ENCODE measurements around the gene STK32C.

Gene STK32C

GRCh38 chr10:132200344-132201110 lies 107.2 kb downstream of the STK32C start:
- DNase-seq (ENCODE audit: low read depth in 2 of 3, low spot score in 2 of 3), result no peak

DNA sequence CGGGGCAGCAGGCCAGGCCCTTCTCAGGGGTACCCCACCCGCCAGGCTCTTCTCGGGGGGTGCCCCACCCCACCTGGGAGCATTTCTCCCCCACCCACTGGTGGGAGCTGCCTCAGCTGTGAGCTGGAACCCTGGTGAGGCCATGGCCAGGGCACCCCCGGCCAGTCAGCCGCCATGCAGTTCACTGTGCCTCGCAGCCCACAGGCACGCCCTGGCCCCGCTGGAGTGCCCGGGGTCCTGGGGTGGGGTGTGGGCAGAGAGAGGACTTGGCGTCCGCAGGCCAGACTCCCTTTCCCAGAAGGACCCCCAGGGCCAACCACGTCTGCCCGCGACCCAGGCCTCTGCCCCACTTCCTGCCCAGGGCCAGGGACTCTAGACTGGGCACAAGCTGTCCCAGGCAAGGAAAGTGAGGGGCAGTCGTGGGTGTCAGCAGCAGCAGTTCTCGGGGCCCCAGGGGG lies 107.9 kb downstream of the STK32C start:
- DNase-seq (ENCODE audit: low read depth in 2 of 3, low spot score in 2 of 3), result no peak

DNA sequence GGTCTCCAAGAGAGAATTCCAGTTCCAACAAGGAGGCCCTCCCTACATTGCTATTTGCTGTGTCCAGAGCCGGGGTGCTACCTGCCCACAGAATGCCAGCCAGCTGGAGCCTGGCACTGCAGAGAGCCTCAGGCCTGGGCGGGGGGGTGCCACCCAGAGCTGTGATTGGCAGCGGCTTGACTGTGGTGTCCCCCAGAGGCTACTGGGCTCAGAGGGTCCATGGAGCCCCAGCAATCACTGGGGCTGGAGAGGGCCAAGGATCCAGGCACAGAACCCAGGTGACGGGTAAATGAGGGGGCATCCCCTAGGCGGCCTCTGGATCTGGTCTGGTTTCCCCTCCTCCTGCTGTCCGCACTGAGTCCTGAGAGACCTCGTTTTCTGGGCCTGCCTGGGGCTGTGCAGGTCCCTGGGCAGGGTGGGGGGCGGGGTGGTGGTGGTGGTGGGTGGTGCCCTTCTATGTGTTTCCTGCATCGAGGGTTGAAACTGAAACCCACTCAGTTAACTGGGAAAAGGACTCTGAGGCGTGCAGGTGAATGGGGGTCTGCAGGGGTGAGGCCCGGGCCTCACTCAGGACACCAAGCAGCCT lies 108.4 kb downstream of the STK32C start:
- DNase-seq (ENCODE audit: low read depth in 2 of 3, low spot score in 2 of 3), result no peak

DNA sequence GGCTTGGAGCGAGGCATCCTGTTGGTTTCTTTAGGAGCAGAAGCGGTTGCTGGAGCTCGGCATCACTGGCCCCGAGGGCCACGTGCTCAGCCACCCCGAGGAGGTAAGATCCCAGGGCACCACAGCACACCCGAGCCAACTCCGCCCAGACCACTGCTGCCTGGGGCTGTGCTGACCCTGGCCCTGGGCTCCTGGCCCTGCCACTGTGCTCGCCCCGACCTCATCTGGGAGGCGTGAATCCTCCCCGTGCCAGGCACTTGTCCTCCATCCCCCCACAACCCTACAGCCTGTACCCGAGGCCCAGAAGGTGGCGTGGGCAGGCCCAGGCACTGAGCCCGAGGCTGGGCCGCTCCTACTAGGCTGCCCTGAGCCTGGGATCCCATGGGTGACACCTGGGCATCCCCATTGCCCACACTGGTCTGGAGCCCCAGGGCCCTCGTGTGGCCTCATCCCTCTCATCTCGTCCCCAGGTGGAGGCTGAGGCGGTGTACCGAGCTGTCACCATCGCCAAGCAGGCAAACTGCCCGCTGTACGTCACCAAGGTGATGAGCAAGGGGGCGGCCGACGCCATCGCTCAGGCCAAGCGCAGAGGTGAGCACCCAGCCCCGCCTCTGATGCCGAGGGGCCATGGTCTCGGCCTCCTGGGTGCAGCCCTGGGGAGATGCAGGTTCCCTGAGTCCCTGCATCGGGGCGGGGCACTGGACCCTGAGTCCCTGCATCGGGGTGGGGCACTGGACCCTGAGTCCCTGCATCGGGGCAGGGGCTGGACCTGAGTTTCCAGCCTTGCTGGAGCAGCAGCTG lies 109.2 kb downstream of the STK32C start:
- no peak for DNase-seq (ENCODE audit: low read depth in 2 of 3, low spot score in 2 of 3)

- DNase-seq (ENCODE audit: low read depth in 2 of 3, low spot score in 2 of 3), result no peak
Observed at GRCh38 chr10:132198068-132198370, 109.7 kb downstream of the STK32C start.

DNA sequence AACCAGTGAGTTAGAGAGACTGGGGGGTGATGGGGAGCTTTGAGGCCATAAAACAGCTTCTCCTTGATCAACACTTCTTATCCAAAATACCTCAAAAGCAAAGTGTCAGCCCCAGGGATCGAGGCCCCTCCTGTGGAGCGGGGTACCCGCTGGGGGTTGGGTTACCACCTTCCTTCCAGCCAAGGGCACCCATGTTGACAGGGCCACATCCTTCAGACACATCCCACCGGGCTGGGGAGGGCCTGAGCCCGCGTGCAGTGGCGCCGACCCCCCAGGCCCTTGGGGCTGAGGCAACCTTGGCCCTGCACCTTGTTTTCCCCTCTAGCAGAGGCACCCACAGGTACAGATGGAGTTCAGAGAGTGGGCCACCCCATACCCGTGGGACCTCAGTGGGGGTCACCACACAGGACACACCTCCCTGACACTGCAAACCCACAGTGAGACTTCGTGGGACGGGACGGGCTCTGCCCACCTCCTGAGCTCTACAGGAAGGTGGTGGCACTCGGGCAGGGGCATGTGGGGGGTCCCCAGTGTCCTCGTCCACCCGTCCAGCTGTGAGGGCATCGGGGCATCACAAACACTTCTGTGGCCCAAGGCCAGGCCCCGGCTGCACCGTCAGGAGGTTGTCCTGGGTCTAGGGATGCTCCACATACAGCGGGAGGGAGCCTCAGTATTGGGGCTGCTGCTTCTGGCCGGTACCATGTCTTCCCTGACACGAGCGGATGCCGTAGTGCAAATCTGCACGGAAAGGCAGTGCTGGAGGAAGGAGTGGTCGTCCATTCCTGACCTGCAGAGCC lies 110.3 kb downstream of the STK32C start:
- no peak for DNase-seq (ENCODE audit: low read depth in 2 of 3, low spot score in 2 of 3)

GRCh38 chr10:132196178-132197113 lies 111.3 kb downstream of the STK32C start:
- DNase-seq (ENCODE audit: low read depth in 2 of 3, low spot score in 2 of 3), result no peak

DNA sequence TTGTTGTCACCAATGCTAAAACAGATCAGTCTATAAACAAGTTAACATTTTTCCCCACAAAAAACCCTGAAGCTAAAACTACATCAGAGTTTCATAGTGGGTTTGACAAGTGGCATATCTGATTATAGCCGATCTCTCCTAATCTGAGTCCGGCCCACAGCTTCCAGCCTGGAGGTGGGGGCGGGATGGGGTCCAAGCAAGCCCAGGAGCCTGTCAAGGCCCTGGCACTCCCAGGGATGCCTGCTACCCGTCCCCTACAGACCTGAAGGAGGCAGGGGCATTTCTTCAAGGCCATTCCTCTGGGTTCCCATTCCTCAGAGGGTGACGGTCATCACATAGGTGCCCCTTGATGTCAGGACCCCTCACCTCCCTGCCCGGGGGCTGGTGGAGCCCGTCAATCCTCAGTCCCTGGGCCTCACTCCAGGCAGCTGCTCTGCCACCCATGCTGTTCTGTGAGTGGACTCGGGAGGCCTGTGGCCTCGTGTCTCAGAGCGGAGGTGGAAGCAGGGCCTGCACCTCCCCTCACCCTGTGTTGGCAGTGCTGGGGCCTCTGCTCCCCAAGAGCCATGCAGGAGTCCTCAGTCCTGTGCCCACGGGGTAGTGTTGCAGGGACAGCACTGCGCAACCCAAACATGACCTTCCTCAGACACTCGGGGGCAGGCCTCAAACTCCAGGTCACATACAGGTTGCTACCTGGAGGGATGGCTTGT lies 112.2 kb downstream of the STK32C start:
- DNase-seq (ENCODE audit: low read depth in 2 of 3, low spot score in 2 of 3), result no peak

- DNase-seq (ENCODE audit: low read depth in 2 of 3, low spot score in 2 of 3), result no peak
Observed at GRCh38 chr10:132194726-132195125, 113.0 kb downstream of the STK32C start.

DNA sequence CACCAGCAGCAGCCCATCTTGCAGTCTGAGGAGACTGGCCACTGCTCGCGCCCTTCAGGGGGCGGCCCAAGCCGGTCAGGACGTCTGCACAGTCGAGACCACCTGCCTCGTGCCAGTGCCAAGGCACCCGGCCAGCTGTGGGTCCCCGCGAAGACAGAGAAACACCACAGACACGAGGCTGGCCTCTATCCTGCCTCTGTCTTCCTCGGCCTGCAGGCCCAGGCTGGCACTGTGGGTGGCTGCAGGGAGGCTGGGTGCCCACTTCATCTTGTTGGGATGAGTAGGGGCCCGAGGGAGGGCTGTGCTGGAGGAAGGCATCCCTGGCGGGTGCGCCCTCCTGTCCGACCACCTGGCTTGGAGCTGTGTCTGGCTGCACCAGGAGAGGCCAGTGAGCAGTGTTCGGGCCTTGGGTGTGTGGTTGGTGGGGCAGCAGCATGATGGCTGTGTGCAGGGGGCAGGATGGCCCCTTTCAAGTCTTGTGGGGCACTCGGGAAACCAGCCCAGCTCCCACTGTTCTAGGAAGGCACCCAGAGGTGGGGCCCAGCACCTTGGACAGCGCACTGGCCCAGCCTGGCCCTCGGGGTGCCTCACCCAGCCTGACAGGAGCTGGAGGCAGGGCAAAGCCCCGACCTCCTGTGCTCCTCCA lies 113.7 kb downstream of the STK32C start:
- no peak for DNase-seq (ENCODE audit: low read depth in 2 of 3, low spot score in 2 of 3)

DNA sequence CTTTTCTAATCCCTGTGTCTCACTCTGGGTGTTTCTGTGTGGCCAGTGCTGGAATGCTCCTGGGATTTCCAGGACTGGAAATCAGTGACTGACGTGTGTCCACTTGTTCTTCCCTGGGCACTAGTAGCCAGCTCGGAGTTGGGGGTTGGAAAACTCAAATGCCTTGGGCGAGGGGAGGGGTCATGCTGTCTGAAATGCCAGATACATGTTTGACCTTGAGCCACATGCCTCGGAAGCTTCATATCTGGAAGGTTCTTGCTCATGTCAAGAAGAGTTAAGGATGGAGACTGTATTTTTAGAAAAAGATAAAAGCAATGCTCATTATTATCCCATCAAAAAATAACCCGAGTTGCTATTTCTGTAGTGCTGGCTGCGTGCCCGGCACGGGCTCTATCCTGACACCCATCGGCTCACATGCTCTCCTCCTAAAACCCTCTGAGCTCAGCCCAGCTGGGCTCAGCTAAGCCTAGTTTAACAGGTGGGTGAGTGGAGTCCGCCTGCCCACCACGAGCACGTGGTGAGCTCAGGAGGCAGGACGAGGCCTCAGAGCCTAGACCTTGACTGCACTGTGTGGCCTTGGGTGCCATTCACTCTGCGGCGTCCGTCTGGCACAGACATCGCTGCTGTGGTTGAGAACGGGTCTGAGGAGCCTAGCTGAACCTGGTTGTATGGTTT lies 114.6 kb downstream of the STK32C start:
- no peak for DNase-seq (ENCODE audit: low read depth in 2 of 3, low spot score in 2 of 3)

- no peak for DNase-seq (ENCODE audit: low read depth in 2 of 3, low spot score in 2 of 3)
Observed at GRCh38 chr10:132192076-132192975, 115.4 kb downstream of the STK32C start.

- no peak for DNase-seq (ENCODE audit: low read depth in 2 of 3, low spot score in 2 of 3)
Observed at GRCh38 chr10:132189810-132190422, 117.8 kb downstream of the STK32C start.

- DNase-seq (ENCODE audit: low read depth in 2 of 3, low spot score in 2 of 3), result no peak
Observed at GRCh38 chr10:132189016-132189415, 118.7 kb downstream of the STK32C start.

GRCh38 chr10:132188331-132188730 lies 119.4 kb downstream of the STK32C start:
- no peak for DNase-seq (ENCODE audit: low read depth in 2 of 3, low spot score in 2 of 3)

GRCh38 chr10:132187430-132188138 lies 120.2 kb downstream of the STK32C start:
- DNase-seq (ENCODE audit: low read depth in 2 of 3, low spot score in 2 of 3), result no peak
